Middle frontal gyrus (tissue), 1 donor: ENCODE results near the gene TMEM175.
A peak's percentile ranks its signal among the peaks of the same experiment; 100 is the strongest.
"Not testable (repeated sequence)": the region's sequence is repeated elsewhere in the genome, so short reads cannot be mapped to it uniquely, and the experiment has no call there.

ENCODE experiments used
- DNase-seq: peaks from one replicate; pipeline ENCODE4 v3.0.0-alpha.2; 2015; ENCODE audit warnings: low spot score; ENCODE audit errors: extremely low spot score

Gene TMEM175

DNA sequence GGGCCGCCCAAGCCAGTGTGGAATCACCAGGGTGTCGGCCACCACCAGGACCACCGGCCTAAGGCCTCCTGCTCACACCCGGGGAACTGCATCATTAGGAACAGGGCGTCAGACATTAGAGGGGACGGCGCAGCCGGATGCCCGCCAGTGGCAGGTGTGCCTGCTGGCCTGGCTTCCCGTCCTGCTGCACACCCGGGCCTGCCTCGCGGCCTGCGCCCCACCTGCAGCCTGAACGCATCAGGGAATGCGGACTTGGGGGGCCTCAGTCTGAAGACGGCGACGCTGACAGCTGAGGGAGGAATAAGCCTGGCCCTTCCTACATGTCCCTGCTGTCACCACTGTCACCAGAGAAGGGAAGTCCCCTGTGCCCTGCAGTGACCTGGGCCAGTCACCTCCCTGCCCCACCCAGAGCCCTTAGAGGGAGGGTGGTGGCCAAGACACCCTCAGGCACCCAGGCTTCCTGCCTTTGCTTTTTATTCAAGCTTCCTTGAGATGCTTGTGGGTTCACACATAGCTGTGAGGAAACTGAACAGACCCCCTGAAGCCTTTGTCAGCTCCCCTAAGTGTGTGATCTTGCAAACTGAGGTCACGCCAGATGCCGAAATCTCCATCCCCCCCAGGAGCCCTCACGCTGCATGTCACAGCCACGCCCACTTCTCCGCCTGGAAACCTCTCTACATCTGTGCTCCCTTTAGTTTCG is 37.9 kb downstream of the TMEM175 start:
- DNase-seq = no peak

- no peak for DNase-seq
These were observed 38.7 kb downstream of the TMEM175 start for GRCh38 chr4:970854-971520.

- DNase-seq = no peak
These were observed 39.6 kb downstream of the TMEM175 start for GRCh38 chr4:971666-972500.

GRCh38 chr4:972651-973424 is 40.6 kb downstream of the TMEM175 start:
- no peak for DNase-seq

DNA sequence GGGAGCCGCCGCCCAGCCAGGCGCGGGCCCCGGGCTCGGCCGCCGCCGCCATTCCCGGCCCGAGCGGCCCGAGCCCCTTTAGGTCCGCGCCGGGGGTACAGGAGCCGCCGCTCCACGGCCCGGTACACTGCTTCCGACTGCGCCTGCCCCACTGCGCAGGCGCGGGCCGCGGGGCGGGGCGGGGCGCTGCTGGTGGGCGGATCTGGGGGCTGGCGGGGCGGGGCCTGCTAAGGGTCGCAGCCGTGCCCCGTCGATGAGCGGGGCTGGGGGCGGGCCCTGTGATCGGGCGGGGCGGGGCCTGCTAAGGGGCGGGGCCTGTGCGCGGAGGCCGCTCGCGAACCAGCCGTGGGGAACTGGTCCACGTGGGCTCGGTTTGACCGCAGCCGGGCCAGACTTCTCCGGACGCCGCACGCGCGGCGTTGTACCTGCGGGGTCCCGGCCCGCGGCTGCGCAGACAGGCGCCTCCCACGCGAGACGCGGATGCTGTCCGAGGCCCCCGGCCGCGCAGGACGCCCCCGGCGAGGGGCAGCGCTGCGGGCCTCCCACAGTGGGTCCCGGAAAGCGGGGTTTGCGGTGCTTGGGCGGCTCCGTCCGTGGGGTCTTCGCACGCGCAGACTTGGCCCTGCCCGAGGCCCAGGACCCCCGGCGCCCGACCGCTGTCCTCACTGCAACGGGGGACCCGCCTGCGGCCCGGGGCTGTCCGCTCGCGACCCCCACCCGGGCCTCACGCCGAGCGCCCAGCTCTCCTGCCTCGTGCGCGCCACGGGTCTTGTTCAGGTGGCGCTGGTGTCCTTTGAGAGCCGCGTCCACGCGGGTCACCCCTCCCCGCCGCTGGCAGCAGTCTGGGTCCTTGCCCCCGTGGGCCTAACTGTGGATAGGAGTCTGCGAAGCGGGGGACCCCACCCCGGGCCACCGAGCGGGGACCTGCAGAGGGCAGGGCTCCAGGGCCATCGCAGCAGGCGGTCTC is 41.5 kb downstream of the TMEM175 start, which contains the start of gene DGKQ:
Gene DGKQ, minus strand, starts transcription at position 139 of the 967 bp plus-strand sequence. Its CDS starts 87 bp downstream, at position 52.
- peak; percentile 76 for DNase-seq

DNA sequence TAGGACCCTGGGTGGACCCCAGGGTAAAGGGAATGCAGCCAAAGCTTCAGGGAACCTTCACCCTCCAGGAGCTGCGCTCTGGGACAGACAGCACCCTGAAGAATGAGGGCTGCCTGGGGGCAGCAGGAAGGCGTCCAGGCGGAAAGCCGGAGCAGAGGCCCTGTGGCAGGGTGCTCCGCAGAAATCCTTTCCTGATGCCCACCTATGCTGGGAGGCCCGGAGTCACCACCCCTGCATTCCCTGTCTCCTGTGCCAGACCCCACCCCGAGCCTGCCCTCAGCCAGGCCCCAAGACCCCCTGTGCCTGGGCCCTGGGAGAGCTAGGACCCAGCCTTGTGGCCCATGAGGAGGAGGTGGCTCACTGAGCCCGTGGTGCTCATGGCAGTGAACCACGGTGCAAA is 42.4 kb downstream of the TMEM175 start:
- no peak for DNase-seq

DNA sequence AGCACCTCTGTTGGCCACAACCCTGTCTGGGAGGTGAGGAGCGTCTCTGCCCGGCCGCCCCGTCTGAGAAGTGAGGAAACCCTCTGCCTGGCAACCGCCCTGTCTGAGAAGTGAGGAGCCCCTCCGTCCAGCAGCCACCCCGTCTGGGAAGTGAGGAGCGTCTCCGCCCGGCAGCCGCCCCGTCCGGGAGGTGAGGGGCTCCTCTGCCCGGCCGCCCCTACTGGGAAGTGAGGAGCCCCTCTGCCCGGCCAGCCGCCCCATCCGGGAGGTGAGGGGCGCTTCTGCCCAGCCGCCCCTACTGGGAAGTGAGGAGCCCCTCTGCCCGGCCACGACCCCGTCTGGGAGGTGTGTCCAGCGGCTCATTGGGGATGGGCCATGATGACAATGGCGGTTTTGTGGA is 43.8 kb downstream of the TMEM175 start:
- not testable (repeated sequence) for DNase-seq

- no peak for DNase-seq
These were observed 46.9 kb downstream of the TMEM175 start for GRCh38 chr4:978957-979701.

GRCh38 chr4:982291-982690 is 50.0 kb downstream of the TMEM175 start:
- DNase-seq = no peak

GRCh38 chr4:982814-983213 is 50.6 kb downstream of the TMEM175 start:
- no peak for DNase-seq

GRCh38 chr4:984336-985054 is 52.2 kb downstream of the TMEM175 start:
- DNase-seq = no peak

DNA sequence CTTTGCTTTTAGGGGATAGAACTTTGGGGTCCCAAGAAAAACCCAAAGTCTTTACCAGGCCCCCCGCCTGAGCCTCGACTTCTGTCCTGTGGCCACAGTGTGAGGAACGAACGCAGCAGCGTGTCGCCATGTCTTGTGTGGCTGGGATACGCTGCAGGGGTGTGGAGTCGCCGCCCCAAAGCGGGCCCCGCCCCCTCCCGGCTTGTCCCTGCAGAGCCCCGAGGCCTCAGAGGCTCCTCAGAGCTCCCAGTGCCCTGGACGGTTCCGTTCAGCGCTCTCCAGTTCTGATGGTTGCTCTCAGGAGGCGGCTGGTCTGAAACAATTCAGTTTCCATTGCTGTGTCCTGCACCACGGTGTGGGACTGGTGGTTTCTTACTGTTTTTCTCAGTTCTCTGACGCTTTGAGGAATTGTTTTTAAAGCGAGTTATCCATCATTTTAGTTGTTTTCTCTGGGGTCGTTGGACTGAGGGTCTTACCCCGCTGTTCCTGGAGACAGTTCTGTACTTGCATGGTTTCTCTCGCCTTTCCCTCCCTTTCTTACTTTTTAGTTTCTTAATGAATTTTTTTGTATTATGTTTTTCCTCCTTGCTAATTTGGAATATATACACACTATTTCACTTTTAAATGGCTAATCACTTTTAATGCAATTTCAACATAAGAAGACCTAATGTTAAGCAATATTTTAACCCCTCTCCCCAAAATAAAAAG is 53.0 kb downstream of the TMEM175 start:
- DNase-seq = no peak

DNA sequence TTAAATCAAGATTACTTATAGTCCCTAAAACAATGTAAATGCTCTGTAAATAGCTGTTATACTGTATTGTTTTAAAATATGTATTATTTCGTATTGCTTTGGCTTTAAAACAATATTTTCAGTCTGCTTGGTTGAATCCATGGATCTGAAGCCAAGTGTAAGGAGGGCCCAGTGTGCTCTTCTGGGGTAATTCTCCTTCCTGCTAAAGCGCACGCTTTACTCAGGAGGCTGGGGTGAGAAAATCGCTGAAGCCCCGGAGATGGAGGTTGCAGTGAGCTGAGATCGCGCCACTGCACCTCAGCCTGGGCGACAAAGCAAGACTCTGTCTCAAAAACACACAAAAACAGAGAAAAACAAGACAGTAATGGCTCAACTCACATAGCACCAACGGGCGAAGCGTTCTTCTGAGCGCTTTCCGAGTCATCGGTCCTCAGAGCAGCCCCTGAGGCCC is 54.2 kb downstream of the TMEM175 start:
- no peak for DNase-seq

GRCh38 chr4:986879-987623 is 54.8 kb downstream of the TMEM175 start, which contains the start of gene IDUA:
Gene IDUA, plus strand, starts transcription at chr4:987044. Its CDS starts 41 bp downstream, at chr4:987085.
- peak; percentile 71 for DNase-seq

- no peak for DNase-seq
These were observed 55.6 kb downstream of the TMEM175 start for GRCh38 chr4:987624-988513.
